NCI-H2081 (cell line): ENCODE measurements around the gene ZNF561.
"Not testable (repeated sequence)": the region's sequence is repeated elsewhere in the genome, so short reads cannot be mapped to it uniquely, and the experiment has no call there.

ENCODE experiments used
- DNase-seq, 2 experiments: peaks; one replicate each; lab custom pipeline; 2025; lab: John Stamatoyannopoulos, UW

Gene ZNF561

DNA sequence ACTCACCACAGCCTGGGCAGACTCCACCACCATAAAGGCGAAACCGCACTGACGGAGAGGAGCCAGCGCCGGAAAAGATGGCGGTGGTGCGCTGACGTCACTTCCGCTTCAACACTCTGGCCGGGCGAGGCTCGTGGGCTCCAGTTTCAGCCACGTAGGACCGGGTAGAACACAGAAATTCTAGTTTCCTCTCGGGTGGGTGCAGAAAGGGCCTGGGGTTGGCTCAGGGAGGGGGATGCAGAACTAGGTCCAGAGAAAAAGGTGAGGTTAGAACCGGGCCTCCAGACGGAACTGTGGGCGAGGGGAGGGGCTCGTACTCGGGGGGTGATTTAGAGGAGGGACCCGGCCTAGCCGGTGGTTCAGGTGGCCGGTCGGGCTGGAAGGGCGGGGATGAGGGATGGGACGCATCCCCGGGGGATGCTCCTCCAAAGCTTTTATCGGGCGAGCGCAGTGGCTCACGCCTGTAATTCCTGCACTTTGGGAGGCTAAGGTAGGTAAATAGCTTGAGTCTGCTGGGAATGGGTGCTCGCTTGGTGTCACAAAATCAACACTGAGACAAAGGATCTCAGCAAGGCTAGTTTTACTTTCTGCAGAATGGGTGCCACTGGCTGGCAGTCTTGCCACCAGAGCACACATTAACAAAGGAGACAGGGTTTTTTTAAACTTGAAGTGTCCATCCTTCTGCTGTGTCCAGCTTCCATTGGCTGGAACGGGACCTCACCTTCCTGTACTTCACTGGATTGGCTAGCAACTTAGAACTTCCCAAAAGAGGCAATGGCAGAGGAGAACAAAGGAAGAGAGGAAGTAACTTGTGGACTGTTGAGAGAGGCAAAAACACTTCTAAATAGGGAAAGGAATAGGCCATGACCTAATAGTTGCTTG is at the start of gene ZNF561:
ZNF561 (minus strand) TSS at position 77 of the 882 bp plus-strand sequence. CDS start 1,776 bp downstream, outside the sequence.
- peak; percentile 76 to 84 for DNase-seq

DNA sequence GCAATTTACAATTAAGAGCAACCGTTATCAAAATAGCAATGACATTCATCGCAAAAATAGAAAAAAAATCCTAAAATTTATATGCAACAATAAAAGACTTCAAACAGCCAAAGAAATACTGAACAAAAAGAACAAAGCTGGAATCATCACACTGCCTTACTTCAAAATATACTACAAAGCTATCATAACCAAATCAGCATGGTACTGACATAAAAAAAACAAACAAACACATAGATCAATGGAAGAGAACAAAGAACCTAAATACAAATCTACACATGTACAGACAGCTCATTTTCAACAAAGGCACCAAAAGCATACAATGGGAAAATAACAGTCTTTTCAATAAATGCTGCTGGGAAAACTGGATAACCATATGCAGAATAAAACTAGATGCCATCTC is 47.5 kb upstream of the ZNF561 start:
- no peak for DNase-seq

DNA sequence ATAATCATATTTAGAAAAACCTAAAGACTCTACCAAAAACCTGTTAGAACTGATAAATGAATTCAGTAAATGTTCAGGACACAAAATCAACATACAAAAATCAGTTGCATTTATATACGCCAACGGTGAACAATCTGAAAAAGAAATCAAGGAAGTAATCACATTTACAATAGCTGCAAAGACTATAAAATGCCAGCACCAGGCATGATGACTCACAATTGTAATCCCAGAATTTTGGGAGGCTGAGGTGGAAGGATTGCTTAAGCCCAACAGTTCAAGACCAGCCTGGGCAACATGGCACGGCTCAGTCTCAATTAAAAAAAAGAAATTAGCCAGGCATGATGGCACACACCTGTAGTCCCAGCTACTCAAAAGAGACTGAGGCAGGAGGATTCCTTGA is 46.9 kb upstream of the ZNF561 start:
- DNase-seq = no peak

DNA sequence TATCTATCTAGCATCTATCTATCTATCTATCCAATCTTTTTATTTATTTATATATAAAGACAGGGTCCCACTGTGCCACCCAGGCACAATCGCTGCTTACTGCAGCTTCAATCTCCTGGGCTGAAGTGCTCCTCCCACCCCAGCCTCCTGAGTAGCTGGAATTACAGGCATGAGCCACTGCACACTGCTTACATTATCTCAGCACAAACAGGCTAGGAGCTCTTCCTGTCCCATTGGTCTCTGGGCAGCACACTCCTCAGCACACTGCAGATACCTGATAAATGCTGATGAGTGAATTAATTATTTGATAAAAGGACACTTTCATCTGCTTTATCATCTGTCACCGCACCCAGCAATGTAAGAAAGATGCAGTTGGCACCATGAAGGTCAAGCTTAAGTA is 37.7 kb upstream of the ZNF561 start:
- DNase-seq = no peak

DNA sequence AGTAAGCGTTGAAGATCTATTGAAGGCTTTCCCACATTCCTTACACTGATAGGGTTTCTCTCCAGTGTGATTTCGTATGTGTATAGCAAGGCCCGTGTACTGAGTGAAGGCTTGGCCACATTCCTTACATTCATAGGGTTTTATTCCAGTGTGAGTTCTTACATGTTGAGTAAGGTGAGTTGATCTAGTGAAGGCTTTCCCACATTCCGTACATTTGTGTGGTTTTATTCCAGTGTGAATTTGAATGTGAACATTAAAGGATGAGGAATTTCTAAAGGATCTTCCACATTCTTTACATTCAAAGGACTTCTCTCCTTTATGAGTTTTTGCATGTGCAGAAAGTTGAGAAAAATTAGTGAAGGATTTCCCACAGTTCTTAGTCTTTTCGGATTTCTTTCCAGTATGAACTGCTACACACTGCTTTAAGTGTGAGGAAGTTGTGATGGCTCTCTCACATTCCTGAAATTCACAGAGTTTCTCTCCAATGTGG is 32.1 kb upstream of the ZNF561 start:
- not testable (repeated sequence) for DNase-seq

DNA sequence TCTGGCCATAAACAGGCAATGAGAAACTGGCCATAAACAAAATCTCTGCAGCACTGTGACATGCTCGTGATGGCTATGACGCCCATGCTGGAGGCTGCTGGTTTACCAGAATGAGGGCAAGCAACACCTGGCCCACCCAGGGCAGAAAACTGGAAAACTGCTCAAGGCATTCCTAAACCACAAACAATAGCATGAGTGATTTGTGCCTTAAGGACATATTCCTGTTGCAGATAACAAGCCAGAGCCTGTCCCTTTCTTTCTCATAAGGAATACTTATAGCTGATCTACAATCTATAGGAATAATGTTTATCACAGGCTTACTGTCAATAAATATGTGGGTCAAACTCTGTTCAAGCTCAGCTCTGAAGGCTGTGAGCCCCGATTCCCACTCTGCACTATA is 30.4 kb upstream of the ZNF561 start:
- DNase-seq = not testable (repeated sequence)

DNA sequence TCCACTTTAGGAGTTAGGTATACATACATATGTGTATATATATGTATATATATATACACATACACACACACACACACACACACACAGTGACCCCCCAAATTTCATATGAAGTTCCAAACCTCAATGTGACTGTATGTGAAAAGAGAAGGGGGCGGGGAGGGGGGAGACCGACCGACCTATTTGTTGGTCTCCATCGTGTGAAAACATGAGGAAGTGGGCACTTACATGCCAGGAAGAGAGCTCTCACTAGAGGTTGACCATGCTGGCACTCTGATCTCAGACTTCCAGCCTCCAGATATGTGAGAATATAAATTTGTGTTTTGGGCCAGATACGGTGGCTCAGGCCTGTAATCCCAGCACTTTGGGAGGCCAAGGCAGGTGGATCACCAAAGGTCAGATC is 29.3 kb upstream of the ZNF561 start:
- DNase-seq = no peak

DNA sequence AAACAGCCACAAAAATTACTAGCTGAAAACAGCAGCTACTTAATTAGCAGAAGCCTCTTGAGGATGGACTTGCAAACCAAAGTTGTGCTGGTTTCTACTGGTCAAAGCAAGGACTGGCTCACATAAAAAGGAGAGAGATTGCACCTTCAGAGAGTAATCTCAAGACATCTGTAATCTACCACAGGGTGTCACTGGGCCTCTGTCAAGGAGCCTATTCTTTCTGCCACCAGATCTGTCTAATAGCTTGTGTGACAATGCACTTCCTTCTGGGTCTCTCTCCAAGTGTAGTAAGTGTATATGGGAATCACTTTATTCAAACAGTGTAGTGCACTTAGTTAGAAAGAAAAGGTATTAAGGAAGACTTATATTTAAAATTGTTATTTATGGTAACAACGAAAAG is 24.4 kb upstream of the ZNF561 start:
- no peak for DNase-seq

DNA sequence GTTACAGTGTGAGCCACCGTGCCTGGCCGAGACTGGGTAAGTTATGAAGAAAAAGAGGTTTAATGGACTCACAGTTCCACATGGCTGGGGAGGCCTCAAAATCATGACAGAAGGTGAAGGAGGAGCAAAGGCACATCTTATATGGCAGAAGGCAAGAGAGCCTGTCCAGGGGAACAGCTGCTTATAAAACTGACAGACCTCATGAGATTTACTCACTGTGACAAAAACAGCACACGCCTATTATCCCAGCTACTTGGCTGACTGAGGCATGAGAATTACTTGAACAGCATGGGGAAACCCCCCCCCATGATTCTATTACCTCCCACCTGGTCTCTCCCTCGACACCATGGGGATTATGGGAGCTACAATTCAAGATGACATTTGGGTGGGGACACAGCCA is 23.4 kb upstream of the ZNF561 start:
- no peak for DNase-seq

DNA sequence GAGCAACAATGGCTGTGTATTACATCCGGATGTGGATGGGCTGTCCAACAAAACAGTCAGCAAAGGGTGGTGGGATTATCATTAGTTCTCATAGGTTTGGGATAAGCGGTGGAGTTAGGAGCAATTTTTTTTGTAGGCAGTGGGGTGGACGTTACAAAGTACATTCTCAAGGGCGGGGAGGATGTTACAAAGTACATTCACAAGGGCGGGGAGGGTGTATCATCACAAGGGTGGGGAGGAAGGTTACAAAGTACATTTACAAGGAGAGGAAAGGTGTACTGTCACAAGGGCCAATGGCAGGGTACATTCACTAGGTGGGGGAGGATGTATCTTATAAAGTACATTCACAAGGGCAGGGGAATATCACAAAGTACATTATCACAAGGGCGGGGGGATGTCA is 20.8 kb upstream of the ZNF561 start:
- no peak for DNase-seq

DNA sequence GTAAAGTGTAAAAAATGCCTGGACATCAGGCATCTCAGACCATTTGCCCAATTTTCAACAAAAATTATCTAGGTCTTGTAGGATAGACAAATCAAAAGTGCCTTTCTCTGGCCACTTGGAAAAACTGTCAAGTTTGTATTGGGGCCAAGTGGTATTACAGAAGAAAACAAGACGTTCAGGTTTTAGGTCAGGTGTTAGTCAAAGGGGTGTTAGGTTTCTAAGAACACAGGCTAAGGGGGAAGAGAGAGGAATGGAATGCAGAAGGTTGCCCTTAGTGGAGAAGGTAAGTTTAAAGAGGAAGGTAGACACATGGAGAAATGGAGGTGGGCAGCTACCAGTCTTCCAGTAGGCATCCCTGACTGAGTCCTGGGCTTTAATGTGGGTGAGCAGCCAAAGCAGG is 19.9 kb upstream of the ZNF561 start:
- no peak for DNase-seq

DNA sequence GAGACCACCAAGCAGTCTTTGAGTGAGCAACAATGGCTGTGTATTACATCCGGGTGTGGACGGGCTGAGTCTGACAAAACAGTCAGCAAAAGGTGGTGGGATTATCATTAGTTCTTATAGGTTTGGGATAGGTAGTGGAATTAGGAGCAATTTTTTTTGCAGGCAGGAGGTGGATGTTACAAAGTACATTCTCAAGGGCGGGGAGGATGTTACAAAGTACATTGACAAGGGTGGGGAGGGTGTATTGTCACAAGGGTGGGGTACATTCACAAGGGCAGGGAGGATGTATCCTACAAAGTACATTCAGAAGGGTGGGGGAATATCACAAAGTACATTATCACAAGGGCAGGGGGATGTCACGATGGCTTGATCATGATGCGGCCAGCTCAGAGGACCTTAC is 15.0 kb upstream of the ZNF561 start:
- DNase-seq = no peak

DNA sequence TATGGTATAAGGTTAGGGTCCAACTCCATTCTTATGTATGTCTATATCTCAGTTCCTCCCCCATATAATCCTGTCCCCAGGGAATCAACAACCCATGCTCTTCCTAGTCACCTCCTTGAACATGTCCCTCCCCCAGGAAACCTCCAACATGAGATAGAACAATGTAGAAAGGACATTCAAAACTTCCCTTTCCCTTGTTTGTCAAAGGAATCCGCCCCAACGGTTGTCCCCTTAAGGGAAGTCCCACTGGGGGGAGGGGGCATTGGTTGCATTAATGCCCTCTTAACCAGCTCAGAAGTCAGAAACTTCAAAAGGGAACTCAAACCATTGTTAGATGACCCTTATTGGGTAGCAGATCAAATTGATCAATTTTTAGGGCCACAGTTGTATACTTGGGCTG is 6.8 kb upstream of the ZNF561 start:
- DNase-seq = no peak

DNA sequence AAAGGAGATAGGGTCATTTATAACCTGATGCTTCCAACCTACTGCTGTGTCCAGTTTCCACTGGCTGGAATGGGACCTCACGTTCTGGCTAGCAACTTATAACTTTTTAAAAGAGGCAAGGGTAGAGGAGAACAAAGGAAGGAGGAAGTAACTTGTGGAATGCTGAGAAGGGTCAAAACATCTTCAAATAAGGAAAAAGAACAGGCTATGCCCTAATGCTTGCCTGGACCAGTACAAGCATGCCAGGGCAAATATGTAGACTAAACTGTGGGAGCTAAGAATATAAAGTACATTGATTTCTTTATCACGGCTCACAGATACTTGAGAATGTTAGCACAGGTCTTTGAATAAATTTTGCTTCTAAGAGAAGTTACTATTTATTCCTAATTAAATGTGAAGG is 1.5 kb upstream of the ZNF561 start:
- no peak for DNase-seq

DNA sequence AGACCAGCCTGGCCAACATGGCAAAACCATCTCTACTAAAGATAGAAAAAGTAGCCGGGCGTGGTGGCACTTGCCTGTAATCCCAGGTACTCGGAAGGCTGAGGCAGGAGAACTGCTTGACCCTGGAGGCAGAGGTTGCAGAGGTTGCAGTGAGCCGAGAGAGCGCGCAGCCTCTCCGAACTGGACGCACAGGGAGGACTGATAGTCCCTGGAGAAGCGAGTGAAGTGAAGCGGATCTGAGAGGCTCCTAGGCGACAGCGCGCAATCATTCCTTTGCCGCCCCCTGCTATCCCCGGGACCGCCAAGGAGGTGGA is 233 bp downstream of the ZNF561 start:
- DNase-seq = no peak

DNA sequence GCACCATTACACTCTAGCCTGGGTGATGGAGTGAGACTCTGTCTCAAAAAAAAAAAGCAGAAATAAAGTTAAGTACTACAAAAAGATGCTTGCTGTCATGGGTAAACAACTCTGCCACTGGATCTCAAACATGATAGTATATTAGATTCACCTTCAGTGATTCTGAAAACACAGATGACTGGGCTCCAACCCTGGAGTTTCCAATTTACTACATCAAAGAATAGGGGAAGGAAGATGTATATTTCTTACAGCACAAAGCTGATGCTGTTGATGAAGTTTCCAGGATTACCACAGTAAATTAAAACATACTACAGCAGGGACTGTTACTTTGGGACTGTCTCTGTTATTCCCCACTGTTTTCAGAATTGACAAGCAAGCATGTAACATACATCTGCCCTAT is 5.2 kb downstream of the ZNF561 start:
- DNase-seq = no peak

DNA sequence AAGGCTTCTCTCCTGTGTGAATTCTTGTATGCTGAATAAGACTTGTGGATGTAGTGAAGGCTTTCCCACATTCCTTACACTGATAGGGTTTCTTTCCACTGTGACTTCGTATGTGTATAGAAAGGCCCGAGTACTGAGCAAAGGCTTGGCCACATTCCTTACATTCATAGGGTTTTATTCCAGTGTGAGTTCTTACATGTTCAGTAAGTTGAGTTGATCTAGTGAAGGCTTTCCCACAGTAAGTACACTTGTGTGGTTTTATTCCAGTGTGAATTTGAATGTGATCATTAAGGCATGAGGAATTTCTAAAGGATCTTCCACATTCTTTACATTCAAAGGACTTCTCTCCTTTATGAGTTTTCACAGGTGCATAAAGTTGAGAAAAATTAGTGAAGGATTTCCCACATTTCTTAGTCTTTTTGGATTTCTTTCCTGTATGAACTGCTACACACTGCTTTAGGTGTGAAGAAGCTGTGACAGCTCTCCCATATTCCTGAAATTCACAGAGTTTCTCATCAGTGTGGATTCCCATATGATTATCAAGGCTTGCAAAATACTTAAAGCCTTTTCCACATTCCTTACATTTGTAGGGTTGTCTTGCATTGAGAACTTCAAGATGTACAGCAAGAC is 10.4 kb downstream of the ZNF561 start:
- no peak for DNase-seq

DNA sequence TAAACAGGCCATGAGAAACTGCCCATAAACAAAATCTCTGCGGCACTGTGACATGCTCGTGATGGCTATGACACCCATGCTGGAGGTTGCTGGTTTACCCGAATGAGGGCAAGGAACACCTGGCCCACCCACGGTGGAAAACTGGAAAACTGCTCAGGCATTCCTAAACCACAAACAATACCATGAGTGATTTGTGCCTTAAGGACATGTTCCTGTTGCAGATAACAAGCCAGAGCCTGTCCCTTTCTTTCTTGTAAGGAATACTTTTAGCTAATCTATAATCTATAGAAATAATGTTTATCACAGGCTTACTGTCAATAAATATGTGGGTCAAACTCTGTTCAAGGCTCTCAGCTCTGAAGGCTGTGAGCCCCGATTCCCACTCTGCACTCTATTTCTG is 12.1 kb downstream of the ZNF561 start:
- no peak for DNase-seq

DNA sequence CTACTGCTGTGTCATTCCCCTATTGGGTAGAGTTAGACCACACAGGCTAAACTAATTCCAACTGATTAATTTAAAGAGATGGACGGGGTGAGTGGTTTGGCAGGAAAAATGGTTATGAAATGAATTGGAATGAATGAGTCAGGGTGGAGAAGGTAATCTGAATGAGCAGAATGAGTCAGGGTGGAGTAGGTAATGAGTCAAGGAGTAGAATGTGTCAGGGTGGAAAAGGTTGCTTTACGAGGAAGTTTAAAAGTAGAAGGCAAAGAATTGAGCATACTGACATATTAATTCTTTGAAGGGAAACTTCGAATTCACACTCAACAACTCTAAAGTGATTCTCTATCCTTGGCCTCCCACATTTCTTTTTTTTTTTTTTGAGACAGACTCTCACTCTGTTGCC is 24.0 kb downstream of the ZNF561 start:
- no peak for DNase-seq

DNA sequence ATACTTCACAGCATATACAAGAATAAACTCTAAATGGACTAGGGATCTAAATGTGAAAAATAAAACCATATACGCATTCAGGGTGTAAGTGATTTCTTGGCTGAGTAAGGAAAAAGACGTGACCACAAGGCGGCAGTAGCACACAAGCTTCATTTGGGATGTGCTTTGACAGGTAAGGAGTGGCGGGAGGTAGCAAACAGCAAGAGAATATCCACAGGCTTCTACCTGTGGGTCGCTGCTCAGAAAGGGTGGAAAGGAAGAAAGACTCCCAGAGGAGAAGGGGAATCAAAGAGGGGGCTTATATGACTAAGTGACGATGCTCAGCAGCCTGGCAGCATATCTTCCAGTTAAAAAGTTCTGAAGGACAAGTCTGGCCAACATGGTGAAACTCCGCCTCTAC is 34.3 kb downstream of the ZNF561 start:
- peak; percentile 59 to 83 for DNase-seq

DNA sequence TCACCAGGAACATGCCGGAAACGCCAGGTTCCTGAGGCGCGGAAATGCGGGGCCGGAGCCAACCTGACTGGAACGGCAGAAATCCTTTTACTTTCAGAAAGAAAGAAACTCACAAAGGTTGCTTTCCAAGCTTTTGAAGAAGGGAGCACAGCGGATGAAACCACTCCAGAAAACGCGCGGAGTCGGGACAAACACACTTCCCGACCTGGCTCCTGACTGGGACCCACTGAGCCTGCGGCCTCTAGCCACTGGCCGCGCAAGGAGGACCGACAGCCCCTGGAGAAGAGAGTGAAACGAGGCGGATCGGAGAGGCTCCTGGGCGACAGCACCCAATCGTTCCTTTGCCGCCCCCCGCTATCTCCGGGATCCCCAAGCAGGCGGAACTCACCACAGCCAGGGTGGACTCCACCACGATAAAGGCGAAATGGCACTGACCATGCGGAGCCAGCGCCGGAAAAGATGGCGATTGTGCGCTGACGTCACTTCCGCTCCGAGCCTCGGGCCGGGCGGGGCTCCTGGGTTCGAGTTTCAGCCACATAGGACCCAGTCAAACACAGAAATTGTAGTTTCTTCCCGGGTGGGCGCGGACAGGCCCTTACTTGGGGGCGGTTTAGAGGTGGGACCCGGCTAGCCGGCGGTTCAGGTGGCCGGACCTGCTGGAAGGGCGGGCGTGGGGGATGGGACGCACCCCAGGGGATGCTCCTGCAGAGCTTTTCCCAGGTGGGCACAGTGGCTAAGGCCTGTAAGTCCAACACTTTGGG is 36.8 kb downstream of the ZNF561 start, which contains the start of gene ZNF121:
ZNF121 (minus strand) TSS at position 432 of the 761 bp plus-strand sequence. CDS start 16,407 bp downstream, outside the sequence.
- DNase-seq = peak; percentile 76 to 86

DNA sequence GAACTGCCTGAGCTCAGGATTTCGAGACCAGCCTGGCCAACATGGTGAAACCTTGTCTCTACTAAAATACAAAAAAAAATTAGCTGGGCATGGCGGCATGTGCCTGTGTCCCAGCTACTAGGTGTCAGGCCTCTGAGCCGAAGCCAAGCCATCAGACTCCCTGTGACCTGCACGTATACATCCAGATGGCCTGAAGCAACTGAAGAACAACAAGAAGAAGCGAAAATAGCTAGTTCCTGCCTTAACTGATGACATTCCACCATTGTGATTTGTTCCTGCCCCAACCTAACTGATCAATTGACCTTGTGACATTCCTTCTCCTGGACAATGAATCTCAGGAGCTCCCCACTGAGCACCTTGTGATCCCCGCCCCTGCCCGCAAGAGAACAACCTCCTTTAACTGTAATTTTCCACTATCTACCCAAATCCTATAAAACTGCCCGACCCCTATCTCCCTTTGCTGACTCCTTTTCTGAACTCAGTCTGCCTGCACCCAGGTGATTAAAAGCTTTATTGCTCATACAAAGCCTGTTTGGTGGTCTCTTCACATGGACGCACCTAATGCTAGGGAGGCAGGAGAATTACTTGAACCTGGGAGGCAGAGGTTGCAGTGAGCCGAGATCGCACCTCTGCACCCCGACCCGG is 38.8 kb downstream of the ZNF561 start:
- not testable (repeated sequence) for DNase-seq
